Fibroblast of upper back skin (primary cell): ENCODE results near the gene ADARB2.
"Not testable (repeated sequence)": the region's sequence is repeated elsewhere in the genome, so short reads cannot be mapped to it uniquely, and the experiment has no call there.

Experiments used
- DNase-seq: peaks from one replicate; pipeline ENCODE4 v3.0.0-alpha.2; 2013

Gene ADARB2

DNA sequence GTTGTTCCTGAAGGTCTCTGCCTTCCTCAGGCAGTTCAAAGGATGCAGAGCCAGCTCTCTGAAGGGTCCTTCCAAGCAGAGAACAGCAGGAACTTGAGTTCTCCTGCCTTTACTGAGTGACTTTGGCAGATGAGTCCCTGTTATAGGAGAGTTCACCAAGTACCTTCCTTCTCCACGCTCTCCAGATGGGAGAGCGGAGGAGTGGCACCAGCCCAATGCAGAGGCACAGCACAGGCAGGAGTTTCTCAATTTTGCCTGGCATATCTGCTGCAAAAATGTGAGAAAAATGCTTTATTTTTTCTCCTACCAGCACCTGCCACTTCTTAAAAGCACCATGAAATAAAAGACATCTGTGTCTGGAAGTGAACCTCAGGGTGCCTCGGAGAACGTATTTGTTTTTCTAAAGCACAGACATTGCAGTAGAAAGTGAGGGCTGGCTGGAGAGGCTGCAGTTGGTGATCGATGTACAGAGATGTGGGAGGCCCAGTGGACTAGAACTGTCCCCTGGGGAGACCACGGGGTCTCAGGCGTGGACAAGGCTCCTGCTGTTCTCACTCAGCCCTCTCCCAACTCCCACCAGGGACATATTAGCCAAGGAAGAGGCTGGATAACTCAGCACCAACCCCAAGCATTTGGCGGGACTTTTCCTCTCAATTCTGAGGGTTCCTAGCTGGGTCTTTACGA, 506.6 kb downstream of the ADARB2 start:
- DNase-seq: no peak

DNA sequence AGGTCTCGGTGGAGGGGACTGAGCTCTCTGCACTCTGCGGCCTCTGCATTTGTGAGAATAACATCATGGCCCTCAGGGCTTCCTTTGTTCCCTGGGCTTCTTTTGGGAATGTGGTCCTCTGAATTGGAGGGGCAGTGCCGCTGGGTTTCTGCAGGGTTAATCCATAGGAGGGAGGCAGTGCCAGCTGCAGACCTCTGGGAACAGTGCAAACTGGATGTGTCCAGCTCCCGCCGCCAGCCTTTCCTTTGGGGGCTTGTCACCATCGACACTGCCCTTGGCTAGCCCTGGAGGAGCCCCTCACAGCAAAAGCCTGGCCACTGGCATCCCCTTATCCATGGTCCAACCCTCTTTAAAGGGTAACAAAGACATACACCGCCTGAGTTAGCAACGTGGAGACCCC, 507.2 kb downstream of the ADARB2 start:
- DNase-seq: no peak

DNA sequence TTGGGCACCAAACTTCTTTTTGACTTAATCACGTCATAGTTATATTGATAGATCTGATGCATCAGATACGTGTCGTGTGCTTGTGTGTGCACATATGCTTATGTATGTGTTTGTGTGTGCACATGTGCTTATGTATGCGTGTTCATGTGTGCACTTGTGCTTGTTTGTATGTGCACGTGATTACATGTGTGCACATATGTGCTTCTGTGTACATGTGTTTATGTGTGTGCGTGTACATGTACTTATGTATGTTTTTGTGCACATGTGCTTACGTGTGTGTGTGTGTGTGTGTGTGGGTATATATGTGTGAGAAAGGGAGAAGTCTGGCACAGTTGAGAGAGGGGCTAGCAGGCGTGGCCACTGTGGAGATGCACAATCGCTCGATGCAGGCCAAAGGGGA, 507.8 kb downstream of the ADARB2 start:
- no peak for DNase-seq

DNA sequence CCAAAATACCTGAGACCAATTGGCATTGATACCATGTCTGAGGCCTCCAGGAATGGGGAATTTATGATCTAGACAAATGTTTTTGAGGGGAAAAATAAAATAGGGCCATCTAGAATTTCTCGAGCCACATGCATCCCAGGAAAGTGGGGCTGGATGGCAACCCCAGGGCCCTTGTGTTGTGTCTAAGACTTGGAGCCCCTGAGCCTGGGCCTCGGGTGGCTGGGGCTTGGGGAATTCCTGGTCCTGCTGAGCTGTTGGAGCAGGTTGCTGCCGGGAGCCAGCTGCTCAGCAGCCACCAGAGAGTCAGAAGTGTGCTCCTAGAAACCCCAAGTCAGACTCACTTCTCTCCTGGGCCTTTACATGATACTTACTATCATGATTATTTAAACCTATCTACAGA, 508.2 kb downstream of the ADARB2 start:
- no peak for DNase-seq

DNA sequence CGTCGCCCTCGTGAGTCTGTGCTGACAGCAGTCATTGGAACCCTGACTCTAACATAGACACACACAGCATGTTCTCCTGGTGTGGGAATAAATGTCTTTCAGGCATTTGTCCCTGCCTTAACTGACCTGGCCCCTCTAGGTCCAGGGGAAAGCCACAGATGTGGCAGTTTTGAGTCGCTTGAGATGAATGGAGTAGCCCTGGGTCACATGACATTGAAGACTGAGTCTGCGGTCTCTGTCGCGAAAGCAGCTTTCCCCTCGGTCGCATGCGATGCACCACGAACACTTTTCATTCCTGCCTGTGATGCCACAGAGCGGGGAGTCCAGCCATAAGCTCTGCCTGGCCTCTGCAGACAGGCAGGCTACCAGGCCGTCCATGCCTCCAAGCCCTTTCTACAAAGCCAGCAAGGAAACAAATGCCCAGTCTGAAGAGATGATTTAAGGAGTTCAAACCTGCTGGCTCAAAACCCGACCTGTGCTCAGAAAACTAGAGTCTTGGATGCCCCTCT, 508.8 kb downstream of the ADARB2 start:
- DNase-seq: no peak

DNA sequence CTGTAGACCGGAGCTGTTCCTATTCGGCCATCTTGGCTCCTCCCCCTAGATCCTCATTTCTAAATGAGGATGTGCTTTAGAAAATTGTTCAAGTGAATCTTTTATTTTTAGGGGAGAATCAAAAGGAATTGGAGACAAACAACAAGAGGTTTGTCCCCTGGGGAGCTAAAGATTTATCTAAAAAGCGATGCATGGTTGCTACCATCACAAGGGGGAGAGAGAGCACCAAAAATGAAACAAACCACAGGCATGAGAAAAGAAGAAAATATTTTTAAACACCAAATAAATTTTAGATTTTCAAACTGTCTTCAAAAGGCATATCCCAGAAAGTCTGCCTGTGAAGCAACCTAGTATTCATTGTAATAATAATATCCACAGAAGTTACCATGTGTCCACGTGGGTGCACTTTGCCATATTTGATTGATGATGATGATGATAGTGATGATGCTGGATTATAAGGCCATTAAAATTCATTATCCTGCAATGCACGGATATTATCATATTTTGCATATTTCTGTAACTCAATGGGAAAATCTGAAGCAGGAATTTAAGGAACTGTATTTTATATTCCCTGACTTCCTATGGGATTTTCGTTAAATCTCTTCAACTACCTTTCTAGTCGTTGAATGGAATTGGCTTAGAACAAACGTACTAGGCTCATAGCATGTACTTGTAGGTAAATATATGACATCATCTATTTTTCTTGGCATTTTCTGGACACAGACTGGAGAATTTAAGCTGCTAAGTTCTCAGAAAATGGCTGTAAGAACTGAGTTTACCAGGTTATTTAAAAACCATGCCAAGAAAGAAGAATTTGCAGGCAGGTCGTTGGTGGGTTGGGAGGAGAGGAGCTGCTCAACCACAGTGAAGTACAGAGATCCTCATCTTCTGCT, 509.6 kb downstream of the ADARB2 start:
- DNase-seq: no peak

DNA sequence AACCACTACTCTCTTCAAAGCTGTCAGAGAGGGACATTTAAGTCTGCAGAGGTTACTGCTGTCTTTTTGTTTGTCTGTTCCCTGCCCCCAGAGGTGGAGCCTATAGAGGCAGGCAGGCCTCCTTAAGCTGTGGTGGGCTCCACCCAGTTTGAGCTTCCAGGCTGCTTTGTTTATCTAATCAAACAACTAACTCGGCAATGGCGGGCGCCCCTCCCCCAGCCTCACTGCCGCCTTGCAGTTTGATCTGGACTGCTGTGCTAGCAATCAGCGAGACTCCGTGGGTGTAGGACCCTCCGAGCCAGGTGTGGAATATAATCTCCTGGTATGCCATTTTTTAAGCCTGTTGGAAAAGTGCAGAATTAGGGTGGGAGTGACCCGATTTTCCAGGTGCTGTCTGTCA, 510.4 kb downstream of the ADARB2 start:
- not testable (repeated sequence) for DNase-seq

DNA sequence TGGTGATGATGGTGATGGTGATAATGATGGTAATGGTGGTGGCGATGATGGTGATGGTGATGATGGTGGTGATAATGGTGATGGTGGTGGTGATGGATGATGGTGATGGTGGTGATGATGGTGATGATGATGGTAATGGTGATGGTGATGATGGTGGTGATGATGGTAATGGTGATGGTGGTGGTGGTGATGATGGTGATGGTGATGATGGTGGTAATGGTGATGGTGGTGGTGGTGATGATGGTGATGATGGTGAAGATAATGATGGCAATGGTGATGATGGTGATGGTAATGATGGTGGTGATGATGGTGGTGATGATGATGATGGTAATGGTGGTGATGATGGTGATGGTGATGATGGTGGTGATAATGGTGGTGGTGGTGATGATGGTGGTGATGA, 517.5 kb downstream of the ADARB2 start:
- DNase-seq: not testable (repeated sequence)

DNA sequence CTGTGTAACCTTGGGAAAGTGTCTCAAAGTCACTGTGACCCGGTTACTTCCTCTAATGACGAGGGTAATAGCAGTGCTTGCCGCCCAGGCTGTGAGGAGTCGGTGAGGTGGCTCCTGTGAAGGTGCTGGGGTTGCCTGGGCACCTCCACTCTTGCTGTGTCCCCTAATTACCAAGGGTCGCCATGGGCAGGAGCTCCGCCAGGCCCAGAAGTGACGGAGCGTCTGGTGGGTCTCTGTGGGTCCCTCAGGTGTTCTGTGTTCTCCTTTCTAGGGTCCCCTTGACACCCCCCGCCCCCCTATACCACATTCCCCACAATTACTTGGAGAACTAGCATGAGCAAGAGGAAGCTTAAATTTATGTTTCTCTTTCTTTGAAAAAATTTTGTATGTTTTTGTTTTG, 519.7 kb downstream of the ADARB2 start:
- DNase-seq: no peak

DNA sequence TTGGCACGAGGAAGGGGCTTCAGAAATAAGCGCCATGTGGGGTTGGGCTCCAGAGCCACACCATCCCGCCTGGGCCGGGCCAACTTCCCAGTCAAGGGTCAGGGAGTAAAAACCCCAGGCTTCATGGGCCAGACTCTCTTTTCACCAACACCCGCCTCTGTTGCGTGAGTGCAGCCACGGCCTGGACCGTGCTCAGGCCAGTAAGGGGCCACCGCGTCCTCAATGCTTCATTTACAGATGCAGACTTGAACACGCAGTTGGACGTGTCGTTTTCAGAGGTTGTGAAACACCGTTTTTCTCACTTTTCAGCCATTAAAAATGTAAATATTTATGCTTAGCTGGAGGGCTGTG, 520.1 kb downstream of the ADARB2 start:
- no peak for DNase-seq

DNA sequence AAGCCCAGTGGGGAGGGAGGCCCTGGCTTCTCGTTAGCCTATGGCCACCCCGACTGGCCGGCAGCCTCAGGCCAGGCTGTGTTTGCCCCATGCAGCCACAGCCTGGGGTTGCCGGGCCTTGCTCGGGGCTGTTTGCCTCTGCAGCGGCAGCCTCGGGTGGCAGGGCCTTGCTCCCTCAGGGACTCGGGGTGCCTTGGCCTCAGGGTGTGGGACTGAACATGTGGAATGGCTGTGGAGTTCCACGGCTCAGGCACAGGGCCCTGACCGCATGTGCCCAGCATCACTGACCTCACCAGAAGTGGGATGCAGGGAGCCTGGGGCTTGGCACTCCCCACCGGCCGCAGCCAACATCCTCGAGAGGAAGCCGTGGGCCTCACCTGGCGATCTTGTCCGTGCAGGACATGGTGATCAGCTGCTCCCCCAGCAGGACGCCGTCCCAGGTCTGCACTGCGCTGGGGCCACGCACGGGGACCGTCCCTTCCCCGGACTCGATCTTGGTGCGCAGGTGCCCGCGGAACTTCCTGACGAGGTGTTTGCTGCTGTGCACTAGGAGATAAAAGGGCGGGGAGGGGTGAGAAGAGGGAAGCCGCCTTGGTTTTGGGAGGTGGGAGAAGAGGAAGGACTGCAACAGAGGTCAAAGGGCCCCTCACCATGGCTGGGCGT, 520.6 kb downstream of the ADARB2 start:
- DNase-seq: no peak

DNA sequence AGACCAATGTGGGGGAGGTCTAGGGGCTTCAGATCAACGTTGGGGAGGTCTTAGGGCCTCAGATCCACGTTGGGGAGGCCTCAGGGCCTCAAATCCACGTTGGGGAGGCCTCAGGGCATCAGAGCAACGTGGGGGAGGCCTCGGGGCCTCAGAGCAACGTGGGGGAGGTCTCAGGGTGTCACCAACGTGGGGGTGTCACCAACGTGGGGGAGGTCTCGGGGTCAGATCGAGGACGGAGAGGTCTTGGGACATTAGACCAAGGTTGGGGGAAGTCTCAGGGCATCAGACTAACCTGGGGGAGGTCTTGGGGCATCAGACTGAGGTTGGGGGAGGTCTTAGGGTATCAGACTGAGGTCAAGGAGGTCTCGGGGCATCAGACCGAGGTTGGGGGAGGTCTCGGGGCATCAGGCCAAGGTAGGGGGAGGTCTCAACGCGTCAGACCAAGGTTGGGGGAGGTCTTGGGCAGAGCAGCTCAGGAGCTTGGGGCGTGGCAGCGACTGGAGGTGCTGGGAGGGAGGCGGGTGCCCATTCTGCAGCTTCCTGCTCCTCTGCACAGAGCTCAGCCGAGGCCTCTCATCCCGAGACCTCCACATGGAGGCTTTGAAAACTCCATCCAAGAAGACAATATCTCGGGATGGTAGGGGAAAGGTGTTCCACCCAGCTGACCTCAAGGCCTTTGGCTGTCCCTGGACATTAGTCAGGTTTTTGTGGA, 521.3 kb downstream of the ADARB2 start:
- DNase-seq: no peak

DNA sequence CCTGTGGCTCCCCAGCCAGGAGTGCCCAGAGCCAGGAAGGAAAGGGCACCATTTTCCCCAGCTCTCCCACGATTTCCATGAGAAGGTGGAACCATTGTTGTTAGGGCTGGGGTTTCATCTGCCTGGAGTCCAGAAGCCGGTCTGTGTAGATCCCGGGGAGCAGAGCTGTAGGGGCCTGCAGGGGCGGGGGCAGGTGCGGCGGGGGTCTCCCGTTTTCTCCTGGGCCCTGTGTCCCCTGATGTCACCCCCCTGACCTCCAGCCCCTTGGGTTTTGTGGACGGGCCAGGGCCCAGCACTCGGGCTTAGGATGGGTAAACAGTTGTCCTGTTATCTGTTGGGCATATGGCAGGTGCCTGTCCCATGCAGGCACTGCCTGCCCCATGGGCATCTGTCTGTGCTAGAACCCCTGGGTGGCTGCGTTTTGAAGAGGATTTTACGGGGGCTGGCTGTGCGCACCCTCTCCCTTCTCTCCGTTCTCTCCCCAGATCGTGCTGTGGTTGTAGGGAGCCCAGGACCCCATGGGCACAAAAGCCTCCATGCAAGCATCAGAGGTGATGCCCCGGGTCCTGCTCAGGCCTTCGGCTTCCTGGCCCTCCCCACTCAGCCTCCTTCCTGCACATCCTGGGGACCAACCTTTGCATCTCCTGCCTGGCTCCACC, 522.3 kb downstream of the ADARB2 start:
- DNase-seq: no peak

DNA sequence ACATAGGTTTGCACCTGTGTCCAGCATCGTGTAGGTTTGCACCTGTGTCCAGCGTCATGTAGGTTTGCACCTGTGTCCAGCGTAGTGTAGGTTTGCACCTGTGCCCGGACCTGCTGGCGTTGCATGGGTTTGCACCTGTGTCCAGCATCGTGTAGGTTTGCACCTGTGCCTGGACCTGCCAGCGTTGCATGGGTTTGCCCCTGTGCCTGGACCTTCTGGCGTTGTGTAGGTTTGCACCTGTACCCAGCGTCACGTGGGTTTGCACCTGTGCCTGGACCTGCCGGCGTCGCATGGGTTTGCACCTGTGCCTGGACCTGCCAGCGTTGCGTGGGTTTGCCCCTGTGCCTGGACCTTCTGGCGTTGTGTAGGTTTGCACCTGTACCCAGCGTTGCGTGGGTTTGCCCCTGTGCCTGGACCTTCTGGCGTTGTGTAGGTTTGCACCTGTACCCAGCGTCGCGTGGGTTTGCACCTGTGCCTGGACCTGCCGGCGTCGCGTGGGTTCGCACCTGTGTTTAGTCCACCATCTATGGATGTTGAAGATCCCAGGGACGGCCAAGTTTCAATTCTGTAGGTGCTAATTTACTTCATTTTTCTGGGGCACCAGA, 523.2 kb downstream of the ADARB2 start:
- DNase-seq: no peak

DNA sequence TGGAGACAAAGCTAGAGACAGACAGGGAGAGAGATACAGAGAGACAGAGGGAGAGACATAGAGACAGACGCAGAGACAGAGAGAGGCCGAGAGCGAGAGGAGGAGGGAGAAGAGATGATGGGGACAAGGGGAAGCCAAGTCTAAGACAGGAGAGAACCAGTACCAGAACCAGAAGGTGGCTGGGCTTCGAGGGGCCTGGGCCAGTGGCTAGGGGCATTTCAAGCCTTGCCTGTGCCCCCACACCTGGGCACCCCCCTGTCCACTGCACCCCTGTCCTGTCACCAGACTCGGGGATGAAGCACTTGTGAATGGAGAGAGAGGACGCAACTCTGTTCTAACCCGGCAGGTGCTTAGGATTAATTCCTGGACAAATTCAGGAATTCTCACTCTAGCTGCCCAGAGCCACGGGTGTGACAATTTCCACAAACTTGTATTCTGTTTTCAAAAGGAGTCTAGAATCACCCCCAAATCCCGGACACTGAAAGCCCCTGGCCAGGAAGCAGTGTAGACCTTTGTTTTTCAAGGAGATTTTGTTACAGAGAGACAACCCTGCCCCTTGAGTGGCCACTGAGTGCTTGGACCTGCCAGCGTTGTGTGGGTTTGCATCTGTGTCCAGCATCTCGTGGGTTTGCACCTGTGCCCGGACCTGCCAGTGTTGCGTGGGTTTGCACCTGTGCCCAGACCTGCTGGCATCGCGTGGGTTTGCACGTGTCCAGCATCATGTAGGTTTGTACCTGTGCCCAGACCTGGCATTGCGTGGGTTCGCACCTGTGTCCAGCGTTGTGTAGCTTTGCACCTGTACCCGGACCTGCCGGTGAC, 523.9 kb downstream of the ADARB2 start:
- DNase-seq: no peak

DNA sequence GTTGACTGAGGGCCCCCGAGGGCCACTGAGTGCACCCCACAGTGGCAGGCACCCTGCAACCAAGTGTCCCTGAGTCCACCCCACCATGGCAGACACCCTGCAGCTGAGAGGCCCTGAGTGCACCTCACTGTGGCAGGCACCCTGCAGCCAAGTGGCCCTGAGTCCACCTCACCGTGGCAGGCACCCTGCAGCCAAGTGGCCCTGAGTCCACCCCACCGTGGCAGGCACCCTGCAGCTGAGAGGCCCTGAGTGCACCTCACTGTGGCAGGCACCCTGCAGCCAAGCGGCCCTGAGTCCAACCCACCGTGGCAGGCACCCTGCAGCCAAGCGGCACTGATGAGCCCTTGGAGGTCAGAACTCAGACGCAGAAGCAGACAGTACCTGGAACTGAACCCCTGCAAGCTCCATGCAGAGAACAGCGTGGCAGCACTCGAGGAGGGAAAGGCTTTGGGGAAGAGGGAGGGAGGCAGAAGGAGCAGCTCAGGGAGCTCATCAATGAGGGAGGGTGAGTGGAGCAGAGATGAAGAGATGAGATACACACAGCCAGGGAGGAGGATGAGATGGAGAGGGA, 524.7 kb downstream of the ADARB2 start:
- DNase-seq: no peak

DNA sequence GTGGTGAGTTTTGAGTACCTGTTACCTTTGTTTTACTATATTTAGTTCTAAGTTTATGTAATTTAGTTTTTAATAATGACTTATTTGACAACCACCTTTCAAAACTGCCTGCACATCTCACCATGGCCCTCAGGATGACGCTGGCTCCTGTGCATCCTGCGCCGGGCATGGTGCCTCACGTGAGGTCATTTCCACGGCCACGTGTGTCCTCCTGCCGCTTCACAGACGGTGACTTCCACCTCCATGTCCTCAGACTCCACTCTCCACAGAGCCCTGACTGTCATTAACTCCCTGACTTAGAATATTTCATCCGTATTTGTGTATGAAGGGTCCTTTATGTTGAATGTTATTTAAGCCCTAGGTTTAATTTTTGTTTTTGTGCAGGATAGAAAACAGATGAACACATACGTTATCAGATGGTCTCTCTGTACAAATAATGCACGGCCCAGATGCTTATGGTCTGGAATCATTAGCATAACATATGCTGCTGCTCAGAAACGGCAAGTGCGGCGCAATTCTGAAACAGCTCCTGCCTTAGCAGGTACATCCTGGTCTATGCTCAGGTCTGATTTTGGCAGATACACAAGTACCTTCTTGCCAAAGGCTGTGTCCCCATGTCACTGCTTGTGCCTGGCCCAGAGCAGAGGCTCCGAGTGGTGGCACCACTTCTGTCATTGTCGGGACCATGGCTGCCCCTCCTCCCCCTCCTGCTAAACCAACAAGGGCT, 525.3 kb downstream of the ADARB2 start:
- DNase-seq: no peak

DNA sequence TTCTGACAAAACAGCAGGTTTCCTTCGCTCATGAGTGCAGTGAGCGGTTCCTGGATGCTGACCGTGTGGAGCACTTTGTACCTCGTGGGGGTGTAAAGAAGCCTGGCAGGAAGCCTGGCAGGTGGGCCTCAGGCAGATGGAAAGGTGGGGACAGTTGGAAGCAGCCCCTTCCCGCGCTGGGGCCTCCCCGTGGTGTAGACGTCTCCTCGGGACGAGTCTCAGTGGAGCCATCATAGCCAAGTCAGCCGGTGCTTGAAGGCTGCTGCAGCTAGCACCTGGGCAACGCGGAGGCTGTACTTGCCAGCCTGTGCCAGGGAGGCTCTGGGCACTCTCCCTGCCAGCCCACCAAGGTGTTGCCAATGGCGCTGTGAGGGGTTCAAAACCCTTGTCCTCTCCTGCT, 526.7 kb downstream of the ADARB2 start:
- no peak for DNase-seq

DNA sequence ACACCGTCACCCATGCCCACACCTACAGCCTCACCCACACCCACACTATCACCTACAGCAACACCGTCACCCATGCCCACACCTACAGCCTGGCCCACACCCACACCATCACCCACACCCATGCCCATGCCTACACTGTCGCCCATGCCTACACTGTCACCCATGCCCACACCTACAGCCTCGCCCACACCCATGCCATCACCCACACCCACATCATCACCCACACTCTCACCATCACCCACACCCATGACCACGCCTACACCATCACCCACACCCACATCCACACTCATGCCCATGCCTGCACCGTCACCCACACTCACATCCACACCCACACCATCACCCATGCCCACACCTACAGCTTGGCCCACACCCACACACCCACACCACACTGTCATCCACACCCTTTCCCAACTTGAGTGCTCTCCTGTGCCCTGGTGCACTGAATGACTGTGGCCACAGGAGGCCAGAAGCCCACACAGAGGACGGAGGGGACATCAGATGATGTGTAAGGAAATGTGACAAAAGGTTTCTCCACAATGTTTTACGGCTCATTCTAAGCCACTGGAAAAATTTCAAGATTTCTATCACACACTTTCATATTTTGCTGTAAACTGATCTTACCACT, 527.9 kb downstream of the ADARB2 start:
- no peak for DNase-seq
